AG04450 (cell line): ENCODE measurements around the gene SYNE3. TPM values are rescaled to one million over a fixed set of nuclear protein-coding genes. Genes with fewer than 3 reads are reported as not detected.

Experiments used
- CTCF ChIA-PET: fragments of 300-600, 350-600 bp; formaldehyde crosslinking; extraction: SDS; loops from one replicate; lab custom pipeline; 2022; ENCODE audit warnings: antibody characterized with exemption, inconsistent platforms; lab: Charles Lee
- POLR2A ChIA-PET: fragments of 350-600 bp; formaldehyde crosslinking; extraction: SDS; loops from one replicate; lab custom pipeline; 2021; ENCODE audit warnings: antibody characterized with exemption, inconsistent platforms; lab: Yijun Ruan, JAX
- DNase-seq: peaks from one replicate; pipeline ENCODE4 v3.0.0-alpha.2; 2011; ENCODE audit warnings: low read depth, low spot score
- H3K27ac ChIP-seq: one replicate; pipeline ENCODE4 v1.5.1; 2012; ENCODE audit warnings: low read depth, low read length, control low read depth
- H3K27me3 ChIP-seq: one replicate; pipeline ENCODE4 v1.6.0; 2012; ENCODE audit warnings: low read length; ENCODE audit not compliant: control insufficient read depth, insufficient read depth
- H3K4me3 ChIP-seq: 2 replicates; pipeline ENCODE4 v1.5.1; 2011; ENCODE audit warnings: mild to moderate bottlenecking, low read depth, low read length, control low read depth
- H3K9me3 ChIP-seq: 2 replicates; pipeline ENCODE4 v1.5.1; 2012; ENCODE audit warnings: low read length; ENCODE audit not compliant: control insufficient read depth, insufficient read depth
- CTCF ChIP-seq: IDR thresholded peaks from 2 replicates; pipeline ENCODE4 v1.5.1; 2011; ENCODE audit warnings: low read depth, low read length, control low read depth, inconsistent platforms
- polyA plus RNA-seq: library from polyadenylated mRNA; depleted of rRNA; stranded (reverse); fragments of >200 nt; gene quantifications from 2 replicates; pipeline ENCODE4 v1.2.3, GENCODE V29; 2011

Gene SYNE3
- polyA plus RNA-seq, 1 experiment: 4.2 TPM

- no peak for TF ChIP-seq CTCF
- DNase-seq: peak; percentile 92
- H3K27me3 ChIP-seq: no peaks in the 10 kb centered on the region
- no peak overlapping the region for H3K4me3 ChIP-seq
- H3K9me3 ChIP-seq: no peaks in the 10 kb centered on the region
- CTCF ChIA-PET: interaction anchor here (1.7 kb wide), 1 partner anchor 89 kb away, joined by 14 read pairs; no protein-coding TSS in a partner anchor
- H3K27ac ChIP-seq: peak overlapping the region; percentile 88
- POLR2A ChIA-PET: interaction anchor here (1.1 kb wide), 1 partner anchor 71 kb away, joined by 3 read pairs; no protein-coding TSS in a partner anchor
These were observed 15.0 kb upstream of the SYNE3 start for GRCh38 chr14:95531473-95531872.

GRCh38 chr14:95530473-95531276 lies 14.2 kb upstream of the SYNE3 start:
- peak overlapping the region; percentile 11; the same call in 1 of the 2 replicates for H3K4me3 ChIP-seq
- POLR2A ChIA-PET: interaction anchor here (1.1 kb wide), 1 partner anchor 70 kb away, joined by 3 read pairs; no protein-coding TSS in a partner anchor
- H3K27ac ChIP-seq: peak overlapping the region; percentile 88

GRCh38 chr14:95529216-95529615 lies 12.8 kb upstream of the SYNE3 start:
- POLR2A ChIA-PET: no interaction called here

More at GRCh38 chr14:95530473-95531276, 14.2 kb upstream of the SYNE3 start:
- Histone ChIP-seq H3K9me3 (no peaks in the 10 kb centered on the region), H3K27me3 (no peaks in the 10 kb centered on the region)
- no peak for TF ChIP-seq CTCF
- DNase-seq: no peak
- CTCF ChIA-PET: interaction anchor here (0.5 to 1.7 kb wide), 4 partner anchors 25 to 926 kb away, joined by 3 to 14 read pairs (median 4); no protein-coding TSS in a partner anchor

GRCh38 chr14:95527387-95528002 lies 11.0 kb upstream of the SYNE3 start:
- Histone ChIP-seq H3K27ac (no peak overlapping the region), H3K27me3 (no peaks in the 10 kb centered on the region), H3K9me3 (no peaks in the 10 kb centered on the region), H3K4me3 (0 out of 2 replicates have a peak overlapping the region, but pooled peaks have one; percentile 17)
- TF ChIP-seq CTCF: peak; percentile 77
- DNase-seq: no peak
- ChIA-PET CTCF (interaction anchor here (0.6 to 10.5 kb wide), 49 partner anchors 9 to 1268 kb away, joined by 3 to 145 read pairs (median 6); partner anchors contain the start of gene SYNE3), POLR2A (interaction anchor here (0.7 to 1.9 kb wide), 4 partner anchors 9 to 85 kb away, joined by 4 to 7 read pairs (median 5); no protein-coding TSS in a partner anchor)

More at GRCh38 chr14:95529216-95529615, 12.8 kb upstream of the SYNE3 start:
- no peak for DNase-seq
- CTCF ChIA-PET: interaction anchor here (0.8 to 10.5 kb wide), 4 partner anchors 22 to 102 kb away, joined by 3 to 145 read pairs (median 4); no protein-coding TSS in a partner anchor
- Histone ChIP-seq H3K4me3 (no peak overlapping the region), H3K27ac (no peak overlapping the region), H3K27me3 (no peaks in the 10 kb centered on the region), H3K9me3 (no peaks in the 10 kb centered on the region)
- TF ChIP-seq CTCF: no peak
